ENCODE results near the gene ZNF768.

- TF ChIP-seq CTCF (conservative IDR thresholded peaks at IDR 0.05) = peak; percentile 55; the same call in 1 of the 2 replicates
- no peak for TF ChIP-seq EZH2 (IDR thresholded peaks at IDR 0.05; ENCODE audit: low read depth)
Observed at GRCh38 chr16:30482366-30482765, 44.0 kb downstream of the ZNF768 start.
